Ishikawa (cell line): ENCODE results near the gene FXYD5.

Experiments
- CEBPB ChIP-seq: IDR thresholded peaks from 2 replicates; pipeline ENCODE4 v1.6.1; 2012
- CREB1 ChIP-seq: IDR thresholded peaks from 2 replicates; pipeline ENCODE4 v1.6.1; 2012; ENCODE audit warnings: low read depth
- EGR1 ChIP-seq: IDR thresholded peaks from 2 replicates; pipeline ENCODE4 v1.6.1; 2012
- EP300 ChIP-seq: IDR thresholded peaks from 2 replicates; pipeline ENCODE4 v1.6.1; 2012; ENCODE audit warnings: borderline replicate concordance
- FOXM1 ChIP-seq: IDR thresholded peaks from 2 replicates; pipeline ENCODE4 v1.6.1; 2012; ENCODE audit warnings: low read depth, borderline replicate concordance
- MAX ChIP-seq: IDR thresholded peaks from 2 replicates; pipeline ENCODE4 v1.6.1; 2012
- NFIC ChIP-seq: IDR thresholded peaks from 2 replicates; pipeline ENCODE4 v1.6.1; 2012
- REST ChIP-seq: IDR thresholded peaks from 2 replicates; pipeline ENCODE4 v1.6.1; 2012; ENCODE audit warnings: low read depth, mild to moderate bottlenecking
- TAF1 ChIP-seq: IDR thresholded peaks from 2 replicates; pipeline ENCODE4 v1.6.1; 2012; ENCODE audit warnings: low read depth, mild to moderate bottlenecking
- TEAD4 ChIP-seq: IDR thresholded peaks from 2 replicates; pipeline ENCODE4 v1.6.1; 2012
- USF1 ChIP-seq: IDR thresholded peaks from 2 replicates; pipeline ENCODE4 v1.6.1; 2012
- YY1 ChIP-seq: IDR thresholded peaks from 2 replicates; pipeline ENCODE4 v1.6.1; 2012; ENCODE audit warnings: low read depth
- ZBTB7A ChIP-seq: IDR thresholded peaks from 2 replicates; pipeline ENCODE4 v1.6.1; 2012; ENCODE audit warnings: low read depth

GRCh38 chr19:35206855-35207254 is 52.3 kb downstream of the FXYD5 start:
- TF ChIP-seq EP300 (no peak), FOXM1 (no peak), TAF1 (no peak), YY1 (no peak), REST (no peak), USF1 (no peak), CEBPB (no peak), MAX (no peak), TEAD4 (no peak), CREB1 (no peak), EGR1 (no peak), ZBTB7A (no peak), NFIC (no peak)
